HCT116 (cell line): Measurements from ENCODE around the gene BEND6. TPM values are rescaled to one million over a fixed set of nuclear protein-coding genes. Genes with fewer than 3 reads are reported as not detected.

Source experiments
- ATAC-seq: fragments of 200-7000 bp; cut with Tn5 transposase; 2 replicates; pipeline ENCODE4 v1.9.1; 2020; ENCODE audit warnings: mild to moderate bottlenecking, moderate library complexity
- BruUV-seq: library from RNA; stranded (reverse); fragments of 400-500 nt; replicated peaks from 2 replicates; lab custom pipeline; 2021; lab: Mats Ljungman, UMichigan
- CTCF ChIA-PET: fragments of 300-600 bp; sonication (Branson Sonifier 250); formaldehyde crosslinking; loops from one replicate; lab custom pipeline; 2021; ENCODE audit warnings: antibody characterized with exemption; lab: Charles Lee
- POLR2A ChIA-PET: fragments of 300-600, 350-600 bp; sonication (Branson Sonifier 250); formaldehyde crosslinking; loops from one replicate; lab custom pipeline; 2021; ENCODE audit warnings: antibody characterized with exemption; lab: Charles Lee
- RAD21 ChIA-PET, 2 experiments: fragments of 300-600 bp; sonication (Branson Sonifier 250); formaldehyde crosslinking; loops; one replicate each; lab custom pipeline; 2023; ENCODE audit warnings: low total read pairs in 2 of 2; ENCODE audit not compliant: uncharacterized antibody in 2 of 2, unreplicated experiment in 2 of 2, low non-redundant PET in 1 of 2; lab: Charles Lee
- DNase-seq: peaks from one replicate; pipeline ENCODE4 v3.0.0-alpha.2; 2010; ENCODE audit warnings: low read depth, low spot score
- H2AFZ ChIP-seq: fragments of 200-600 bp; shearing (Covaris generic), sonication (generic); 2 replicates; pipeline ENCODE4 v1.6.1; 2017; ENCODE audit warnings: low read depth, mixed run types, mixed read lengths, antibody characterized with exemption, low read length; ENCODE audit not compliant: poor library complexity, severe bottlenecking
- H3K27ac ChIP-seq: 2 replicates; pipeline ENCODE4 v1.5.1; 2012; ENCODE audit warnings: low read depth, low read length
- H3K27me3 ChIP-seq: fragments of 200-600 bp; sonication (generic); 2 replicates; pipeline ENCODE4 v1.6.1; 2016; ENCODE audit warnings: mixed run types, low read length, mixed read lengths; ENCODE audit not compliant: insufficient read depth
- H3K36me3 ChIP-seq, 2 experiments: fragments of 200-500 bp in 1 of 2; fragments of 200-600 bp in 1 of 2; sonication (Bioruptor generic) in 1 of 2; sonication (generic) in 1 of 2; 2 replicates each; pipeline versions ENCODE4 v1.5.1 to v1.6.1; 2014 to 2016; ENCODE audit warnings: low read length in 2 of 2, inconsistent platforms in 1 of 2, mixed read lengths in 1 of 2, mixed run types in 1 of 2; ENCODE audit not compliant: insufficient read depth in 2 of 2, control insufficient read depth in 1 of 2
- H3K4me1 ChIP-seq, 2 experiments: fragments of 200-600 bp in 1 of 2; sonication (generic) in 1 of 2; 2 replicates each; pipeline versions ENCODE4 v1.5.1 to v1.6.1; 2012 to 2017; ENCODE audit warnings: low read length in 2 of 2, inconsistent platforms in 1 of 2, mild to moderate bottlenecking in 1 of 2, mixed read lengths in 1 of 2, mixed run types in 1 of 2, moderate library complexity in 1 of 2; ENCODE audit not compliant: insufficient read depth in 2 of 2, control insufficient read depth in 1 of 2
- H3K4me2 ChIP-seq: fragments of 200-600 bp; sonication (generic); 2 replicates; pipeline ENCODE4 v1.6.1; 2017; ENCODE audit warnings: mixed run types, low read length, mixed read lengths
- H3K4me3 ChIP-seq, 2 experiments: fragments of 200-600 bp in 1 of 2; sonication (generic) in 1 of 2; replicated peaks in 1 of 2; 2 replicates each; pipeline ENCODE4 v1.5.1; 2011 to 2016; ENCODE audit warnings: low read length in 2 of 2, control low read depth in 1 of 2, low read depth in 1 of 2, mild to moderate bottlenecking in 1 of 2, mixed read lengths in 1 of 2, mixed run types in 1 of 2
- H3K79me2 ChIP-seq: fragments of 200-600 bp; sonication (generic); 2 replicates; pipeline ENCODE4 v1.6.1; 2017; ENCODE audit warnings: mild to moderate bottlenecking, mixed run types, low read length, moderate library complexity, mixed read lengths; ENCODE audit not compliant: insufficient read depth
- H3K9ac ChIP-seq: fragments of 200-600 bp; sonication (generic); 2 replicates; pipeline ENCODE4 v1.6.1; 2016; ENCODE audit warnings: low read length, mixed read lengths
- H3K9me2 ChIP-seq: fragments of 200-600 bp; sonication (generic), shearing (Covaris generic); 2 replicates; pipeline ENCODE4 v1.6.1; 2017; ENCODE audit warnings: mixed run types, mild to moderate bottlenecking, moderate library complexity; ENCODE audit not compliant: insufficient read depth
- H3K9me3 ChIP-seq, 2 experiments: fragments of 200-500 bp in 1 of 2; fragments of 200-600 bp in 1 of 2; sonication (Bioruptor generic) in 1 of 2; sonication (generic) in 1 of 2; 2 replicates each; pipeline ENCODE4 v1.6.1; 2014 to 2017; ENCODE audit warnings: low read length in 2 of 2, mixed read lengths in 2 of 2, inconsistent platforms in 1 of 2, low read depth in 1 of 2, mild to moderate bottlenecking in 1 of 2, mixed run types in 1 of 2, moderate library complexity in 1 of 2; ENCODE audit not compliant: control insufficient read depth in 1 of 2, insufficient read depth in 1 of 2
- H4K20me1 ChIP-seq: fragments of 200-600 bp; sonication (generic), shearing (Covaris generic); 2 replicates; pipeline ENCODE4 v1.6.1; 2017; ENCODE audit warnings: mixed run types, mild to moderate bottlenecking, moderate library complexity; ENCODE audit not compliant: insufficient read depth
- CBX3 ChIP-seq: IDR thresholded peaks from 2 replicates; pipeline ENCODE4 v1.6.1; 2012; ENCODE audit warnings: low read depth
- CEBPB ChIP-seq: IDR thresholded peaks from 2 replicates; pipeline ENCODE4 v1.6.1; 2012; ENCODE audit warnings: low read depth
- EGR1 ChIP-seq: IDR thresholded peaks from 2 replicates; pipeline ENCODE4 v1.6.1; 2012; ENCODE audit warnings: low read depth
- ELF1 ChIP-seq: IDR thresholded peaks from 2 replicates; pipeline ENCODE4 v1.6.1; 2012; ENCODE audit warnings: low read depth, borderline replicate concordance
- EZH2 ChIP-seq: fragments of 200-600 bp; sonication (generic); IDR thresholded peaks from 2 replicates; pipeline ENCODE4 v1.6.1; 2017; ENCODE audit warnings: antibody characterized with exemption, mixed run types
- EZH2phosphoT487 ChIP-seq: fragments of 200-600 bp; IDR thresholded peaks from 2 replicates; pipeline ENCODE4 v1.6.1; 2018; ENCODE audit warnings: antibody characterized with exemption, borderline replicate concordance
- FOSL1 ChIP-seq: IDR thresholded peaks from 2 replicates; pipeline ENCODE4 v1.6.1; 2012; ENCODE audit warnings: low read depth
- JUND ChIP-seq: IDR thresholded peaks from 2 replicates; pipeline ENCODE4 v1.6.1; 2012
- POLR2A ChIP-seq: IDR thresholded peaks from 2 replicates; pipeline ENCODE4 v1.7.0; 2011; ENCODE audit warnings: borderline replicate concordance; ENCODE audit not compliant: insufficient read depth, insufficient read length; ENCODE audit errors: extremely low read depth
- POLR2AphosphoS5 ChIP-seq: IDR thresholded peaks from 2 replicates; pipeline ENCODE4 v1.6.1; 2011; ENCODE audit warnings: mild to moderate bottlenecking, low read depth, low read length, moderate library complexity
- RAD21 ChIP-seq: IDR thresholded peaks from 2 replicates; pipeline ENCODE4 v1.6.1; 2012; ENCODE audit warnings: low read depth, mild to moderate bottlenecking
- SIN3A ChIP-seq: IDR thresholded peaks from 2 replicates; pipeline ENCODE4 v1.6.1; 2012; ENCODE audit warnings: low read depth
- SP1 ChIP-seq: IDR thresholded peaks from 2 replicates; pipeline ENCODE4 v1.6.1; 2012; ENCODE audit warnings: low read depth
- SRF ChIP-seq: IDR thresholded peaks from 2 replicates; pipeline ENCODE4 v1.6.1; 2012; ENCODE audit warnings: low read depth
- YY1 ChIP-seq: IDR thresholded peaks from 2 replicates; pipeline ENCODE4 v1.6.1; 2011; ENCODE audit warnings: low read length, low read depth, moderate library complexity, mild to moderate bottlenecking; ENCODE audit not compliant: insufficient replicate concordance; ENCODE audit errors: extremely low read depth
- ZFX ChIP-seq: fragments of 450-650 bp; IDR thresholded peaks from 2 replicates; pipeline ENCODE4 v1.6.1; 2017
- ZNF274 ChIP-seq: fragments of 200-500 bp; sonication (Bioruptor generic); IDR thresholded peaks from 2 replicates; pipeline ENCODE4 v1.6.1; 2014; ENCODE audit warnings: mild to moderate bottlenecking, low read depth, low read length, inconsistent platforms
- intact Hi-C: fragments of 100-400 bp; cut with micrococcal nuclease; formaldehyde crosslinking; loops from 2 replicates; pipeline ENCODE4 v1.10.0; 2022
- total RNA-seq: library from RNA; stranded (reverse); gene quantifications from one replicate; pipeline ENCODE4 v1.2.1, GENCODE V29; 2021; ENCODE audit not compliant: unreplicated experiment
- TF ChIP-seq, protein P1 (sequence below): IDR thresholded peaks from 2 replicates; pipeline ENCODE4 v1.6.1; 2012
- TF ChIP-seq, protein P2 (sequence below), 3 experiments: fragments of 200-600 bp in 1 of 3; sonication (generic) in 1 of 3; IDR thresholded peaks in 2 of 3; conservative IDR thresholded peaks in 1 of 3; 2 replicates each; pipeline ENCODE4 v1.5.1; 2012 to 2017; ENCODE audit warnings: low read depth in 2 of 3, low read length in 2 of 3, antibody characterized with exemption in 1 of 3, borderline replicate concordance in 1 of 3, control low read depth in 1 of 3, mild to moderate bottlenecking in 1 of 3, mixed read lengths in 1 of 3, mixed run types in 1 of 3, moderate library complexity in 1 of 3; ENCODE audit not compliant: insufficient read depth in 1 of 3
- TF ChIP-seq, protein P3 (sequence below): IDR thresholded peaks from 2 replicates; pipeline ENCODE4 v1.6.1; 2012; ENCODE audit warnings: low read depth
- TF ChIP-seq, protein P4 (sequence below): IDR thresholded peaks from 2 replicates; pipeline ENCODE4 v1.6.1; 2011; ENCODE audit warnings: mild to moderate bottlenecking, low read length, moderate library complexity; ENCODE audit not compliant: insufficient replicate concordance; ENCODE audit errors: extremely low read depth
- TF ChIP-seq, protein P5 (sequence below): IDR thresholded peaks from 2 replicates; pipeline ENCODE4 v1.6.1; 2012

The BEND6 gene
- total RNA-seq, 1 experiment from 2014 or later = 4.0 TPM

DNA sequence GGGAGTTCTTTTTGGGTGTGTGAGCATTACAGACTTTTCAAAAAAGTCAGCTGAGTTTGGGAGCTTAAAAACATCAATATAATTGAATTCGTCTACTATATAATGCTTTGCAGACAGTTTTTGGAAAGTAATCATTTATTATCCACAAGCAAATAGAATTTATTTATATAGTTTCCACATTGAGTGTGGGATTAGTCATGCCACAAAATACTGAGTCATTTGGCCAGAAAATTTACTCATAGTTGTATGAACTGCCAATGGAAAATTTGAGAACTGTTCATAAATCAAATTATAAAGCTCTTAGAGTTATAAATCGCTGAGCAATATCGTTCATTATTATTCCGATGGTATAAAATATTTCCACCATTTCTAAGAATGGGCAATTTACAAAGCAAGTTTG, 5.0 kb downstream of the BEND6 start:
- Histone ChIP-seq H4K20me1 (no peaks in the 10 kb centered on the region), H3K27me3 (no peaks in the 10 kb centered on the region), H3K4me1 (peaks cover 7 to 55% of the 10 kb centered on the region in 2 experiments), H3K9me2 (no peaks in the 10 kb centered on the region), H3K36me3 (no peaks in the 10 kb centered on the region), H3K4me2 (peak overlapping the region; percentile 27), H3K9ac (no peak overlapping the region), H3K9me3 (no peaks in the 10 kb centered on the region), H3K4me3 (no peak overlapping the region), H2AFZ (no peak overlapping the region), H3K27ac (no peak overlapping the region), H3K79me2 (peaks cover 5% of the 10 kb centered on the region; the same call in 1 of the 2 replicates)
- CTCF ChIA-PET = interaction anchor here (1.1 to 4.5 kb wide), 2 partner anchors 32 to 57 kb away, joined by 3 to 43 read pairs; no protein-coding TSS in a partner anchor
- no peak for ATAC-seq
- RAD21 ChIA-PET = interaction anchor here (1.5 to 1.6 kb wide), 2 partner anchors 55 to 57 kb away, joined by 3 to 5 read pairs; no protein-coding TSS in a partner anchor
- POLR2A ChIA-PET = no interaction called here
- BruUV-seq = no TSS peak
- intact Hi-C loops = loop anchor here (5.0 kb wide), 2 partner anchors 57 to 212 kb away; partner anchors contain the start of gene BAG2
- DNase-seq = no peak
- no peak for TF ChIP-seq RAD21
- no peak for TF ChIP-seq ZNF274
- TF ChIP-seq, protein P1, sequence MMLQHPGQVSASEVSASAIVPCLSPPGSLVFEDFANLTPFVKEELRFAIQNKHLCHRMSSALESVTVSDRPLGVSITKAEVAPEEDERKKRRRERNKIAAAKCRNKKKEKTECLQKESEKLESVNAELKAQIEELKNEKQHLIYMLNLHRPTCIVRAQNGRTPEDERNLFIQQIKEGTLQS = no peak
- TF ChIP-seq FOSL1 = peak; percentile 92
- TF ChIP-seq ZFX = no peak
- TF ChIP-seq POLR2AphosphoS5 = no peak
- peak; percentile 35; the same call in 1 of the 2 replicates for TF ChIP-seq EGR1
- TF ChIP-seq, protein P2, sequence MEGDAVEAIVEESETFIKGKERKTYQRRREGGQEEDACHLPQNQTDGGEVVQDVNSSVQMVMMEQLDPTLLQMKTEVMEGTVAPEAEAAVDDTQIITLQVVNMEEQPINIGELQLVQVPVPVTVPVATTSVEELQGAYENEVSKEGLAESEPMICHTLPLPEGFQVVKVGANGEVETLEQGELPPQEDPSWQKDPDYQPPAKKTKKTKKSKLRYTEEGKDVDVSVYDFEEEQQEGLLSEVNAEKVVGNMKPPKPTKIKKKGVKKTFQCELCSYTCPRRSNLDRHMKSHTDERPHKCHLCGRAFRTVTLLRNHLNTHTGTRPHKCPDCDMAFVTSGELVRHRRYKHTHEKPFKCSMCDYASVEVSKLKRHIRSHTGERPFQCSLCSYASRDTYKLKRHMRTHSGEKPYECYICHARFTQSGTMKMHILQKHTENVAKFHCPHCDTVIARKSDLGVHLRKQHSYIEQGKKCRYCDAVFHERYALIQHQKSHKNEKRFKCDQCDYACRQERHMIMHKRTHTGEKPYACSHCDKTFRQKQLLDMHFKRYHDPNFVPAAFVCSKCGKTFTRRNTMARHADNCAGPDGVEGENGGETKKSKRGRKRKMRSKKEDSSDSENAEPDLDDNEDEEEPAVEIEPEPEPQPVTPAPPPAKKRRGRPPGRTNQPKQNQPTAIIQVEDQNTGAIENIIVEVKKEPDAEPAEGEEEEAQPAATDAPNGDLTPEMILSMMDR (IDR thresholded peaks at IDR 0.05 in 2 of 3, conservative IDR thresholded peaks at IDR 0.05 in 1 of 3; ENCODE audit: borderline replicate concordance in 1 of 3, insufficient read depth in 1 of 3, low read depth in 2 of 3, low read length in 2 of 3) = no peak
- peak; percentile 38; the same call in 1 of the 2 replicates for TF ChIP-seq SRF
- no peak for TF ChIP-seq ELF1
- peak; percentile 51; the same call in 1 of the 2 replicates for TF ChIP-seq SP1
- TF ChIP-seq, protein P3, sequence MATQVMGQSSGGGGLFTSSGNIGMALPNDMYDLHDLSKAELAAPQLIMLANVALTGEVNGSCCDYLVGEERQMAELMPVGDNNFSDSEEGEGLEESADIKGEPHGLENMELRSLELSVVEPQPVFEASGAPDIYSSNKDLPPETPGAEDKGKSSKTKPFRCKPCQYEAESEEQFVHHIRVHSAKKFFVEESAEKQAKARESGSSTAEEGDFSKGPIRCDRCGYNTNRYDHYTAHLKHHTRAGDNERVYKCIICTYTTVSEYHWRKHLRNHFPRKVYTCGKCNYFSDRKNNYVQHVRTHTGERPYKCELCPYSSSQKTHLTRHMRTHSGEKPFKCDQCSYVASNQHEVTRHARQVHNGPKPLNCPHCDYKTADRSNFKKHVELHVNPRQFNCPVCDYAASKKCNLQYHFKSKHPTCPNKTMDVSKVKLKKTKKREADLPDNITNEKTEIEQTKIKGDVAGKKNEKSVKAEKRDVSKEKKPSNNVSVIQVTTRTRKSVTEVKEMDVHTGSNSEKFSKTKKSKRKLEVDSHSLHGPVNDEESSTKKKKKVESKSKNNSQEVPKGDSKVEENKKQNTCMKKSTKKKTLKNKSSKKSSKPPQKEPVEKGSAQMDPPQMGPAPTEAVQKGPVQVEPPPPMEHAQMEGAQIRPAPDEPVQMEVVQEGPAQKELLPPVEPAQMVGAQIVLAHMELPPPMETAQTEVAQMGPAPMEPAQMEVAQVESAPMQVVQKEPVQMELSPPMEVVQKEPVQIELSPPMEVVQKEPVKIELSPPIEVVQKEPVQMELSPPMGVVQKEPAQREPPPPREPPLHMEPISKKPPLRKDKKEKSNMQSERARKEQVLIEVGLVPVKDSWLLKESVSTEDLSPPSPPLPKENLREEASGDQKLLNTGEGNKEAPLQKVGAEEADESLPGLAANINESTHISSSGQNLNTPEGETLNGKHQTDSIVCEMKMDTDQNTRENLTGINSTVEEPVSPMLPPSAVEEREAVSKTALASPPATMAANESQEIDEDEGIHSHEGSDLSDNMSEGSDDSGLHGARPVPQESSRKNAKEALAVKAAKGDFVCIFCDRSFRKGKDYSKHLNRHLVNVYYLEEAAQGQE = no peak
- no peak for TF ChIP-seq SIN3A
- peak; percentile 79 for TF ChIP-seq JUND
- TF ChIP-seq EZH2 = no peak
- TF ChIP-seq, protein P4, sequence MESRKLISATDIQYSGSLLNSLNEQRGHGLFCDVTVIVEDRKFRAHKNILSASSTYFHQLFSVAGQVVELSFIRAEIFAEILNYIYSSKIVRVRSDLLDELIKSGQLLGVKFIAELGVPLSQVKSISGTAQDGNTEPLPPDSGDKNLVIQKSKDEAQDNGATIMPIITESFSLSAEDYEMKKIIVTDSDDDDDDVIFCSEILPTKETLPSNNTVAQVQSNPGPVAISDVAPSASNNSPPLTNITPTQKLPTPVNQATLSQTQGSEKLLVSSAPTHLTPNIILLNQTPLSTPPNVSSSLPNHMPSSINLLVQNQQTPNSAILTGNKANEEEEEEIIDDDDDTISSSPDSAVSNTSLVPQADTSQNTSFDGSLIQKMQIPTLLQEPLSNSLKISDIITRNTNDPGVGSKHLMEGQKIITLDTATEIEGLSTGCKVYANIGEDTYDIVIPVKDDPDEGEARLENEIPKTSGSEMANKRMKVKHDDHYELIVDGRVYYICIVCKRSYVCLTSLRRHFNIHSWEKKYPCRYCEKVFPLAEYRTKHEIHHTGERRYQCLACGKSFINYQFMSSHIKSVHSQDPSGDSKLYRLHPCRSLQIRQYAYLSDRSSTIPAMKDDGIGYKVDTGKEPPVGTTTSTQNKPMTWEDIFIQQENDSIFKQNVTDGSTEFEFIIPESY = no peak
- TF ChIP-seq POLR2A = no peak
- no peak for TF ChIP-seq CBX3
- TF ChIP-seq EZH2phosphoT487 = no peak
- no peak for TF ChIP-seq YY1
- no peak for TF ChIP-seq CEBPB
- TF ChIP-seq, protein P5, sequence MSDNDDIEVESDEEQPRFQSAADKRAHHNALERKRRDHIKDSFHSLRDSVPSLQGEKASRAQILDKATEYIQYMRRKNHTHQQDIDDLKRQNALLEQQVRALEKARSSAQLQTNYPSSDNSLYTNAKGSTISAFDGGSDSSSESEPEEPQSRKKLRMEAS = no peak
